DND-41 (cell line): Measurements from ENCODE around the gene ZFP36L2.

Experiments
- EZH2 ChIP-seq: IDR thresholded peaks from 3 replicates; pipeline ENCODE4 v1.6.1; 2012; ENCODE audit warnings: borderline replicate concordance, low read depth, mild to moderate bottlenecking, moderate library complexity, low read length, inconsistent platforms; ENCODE audit not compliant: severe bottlenecking
- TF ChIP-seq, protein P1 (sequence below): IDR thresholded peaks from 2 replicates; pipeline ENCODE4 v1.5.1; 2012; ENCODE audit warnings: borderline replicate concordance, low read length, moderate library complexity, mild to moderate bottlenecking; ENCODE audit not compliant: poor library complexity, severe bottlenecking; ENCODE audit errors: extremely low read depth

- TF ChIP-seq, protein P1, sequence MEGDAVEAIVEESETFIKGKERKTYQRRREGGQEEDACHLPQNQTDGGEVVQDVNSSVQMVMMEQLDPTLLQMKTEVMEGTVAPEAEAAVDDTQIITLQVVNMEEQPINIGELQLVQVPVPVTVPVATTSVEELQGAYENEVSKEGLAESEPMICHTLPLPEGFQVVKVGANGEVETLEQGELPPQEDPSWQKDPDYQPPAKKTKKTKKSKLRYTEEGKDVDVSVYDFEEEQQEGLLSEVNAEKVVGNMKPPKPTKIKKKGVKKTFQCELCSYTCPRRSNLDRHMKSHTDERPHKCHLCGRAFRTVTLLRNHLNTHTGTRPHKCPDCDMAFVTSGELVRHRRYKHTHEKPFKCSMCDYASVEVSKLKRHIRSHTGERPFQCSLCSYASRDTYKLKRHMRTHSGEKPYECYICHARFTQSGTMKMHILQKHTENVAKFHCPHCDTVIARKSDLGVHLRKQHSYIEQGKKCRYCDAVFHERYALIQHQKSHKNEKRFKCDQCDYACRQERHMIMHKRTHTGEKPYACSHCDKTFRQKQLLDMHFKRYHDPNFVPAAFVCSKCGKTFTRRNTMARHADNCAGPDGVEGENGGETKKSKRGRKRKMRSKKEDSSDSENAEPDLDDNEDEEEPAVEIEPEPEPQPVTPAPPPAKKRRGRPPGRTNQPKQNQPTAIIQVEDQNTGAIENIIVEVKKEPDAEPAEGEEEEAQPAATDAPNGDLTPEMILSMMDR, result no peak
- no peak for TF ChIP-seq EZH2
Measured at GRCh38 chr2:43198263-43198662, 28.1 kb downstream of the ZFP36L2 start.
